Measurements from ENCODE around the gene U2SURP. TPM values are rescaled to one million over a fixed set of nuclear protein-coding genes. Genes with fewer than 3 reads are reported as not detected.
A peak's percentile ranks its signal among the peaks of the same experiment; 100 is the strongest.

The U2SURP gene
- total RNA-seq, 1 donor from 2014 or later = 152 TPM

GRCh38 chr3:143054011-143054410 lies 52.6 kb downstream of the U2SURP start:
- Mint-ChIP-seq H3K9me3 (no peaks in the 10 kb centered on the region), H3K4me1 (no peaks in the 10 kb centered on the region), H3K27me3 (ENCODE audit: low read depth) (no peaks in the 10 kb centered on the region), H3K36me3 (ENCODE audit: low read depth) (peaks cover 11% of the 10 kb centered on the region), H3K27ac (ENCODE audit: unreplicated experiment) (no peak overlapping the region), H3K4me3 (no peak overlapping the region)
- no peak for DNase-seq (ENCODE audit: low read depth, low spot score)
- TF ChIP-seq CTCF (conservative IDR thresholded peaks at IDR 0.05) = no peak

GRCh38 chr3:143056372-143056771 lies 55.0 kb downstream of the U2SURP start:
- DNase-seq (ENCODE audit: low read depth, low spot score) = no peak
- no peak overlapping the region for H3K4me3 Mint-ChIP-seq
- TF ChIP-seq CTCF (conservative IDR thresholded peaks at IDR 0.05) = no peak
- no peak overlapping the region for H3K27ac Mint-ChIP-seq (ENCODE audit: unreplicated experiment)
- H3K27me3 Mint-ChIP-seq (ENCODE audit: low read depth) = no peaks in the 10 kb centered on the region
- no peaks in the 10 kb centered on the region for H3K9me3 Mint-ChIP-seq
- peaks cover 8% of the 10 kb centered on the region for H3K36me3 Mint-ChIP-seq (ENCODE audit: low read depth)
- no peaks in the 10 kb centered on the region for H3K4me1 Mint-ChIP-seq

- TF ChIP-seq CTCF (conservative IDR thresholded peaks at IDR 0.05) = no peak
- H3K27ac Mint-ChIP-seq (ENCODE audit: unreplicated experiment) = no peak overlapping the region
- no peak overlapping the region for H3K4me3 Mint-ChIP-seq
- H3K4me1 Mint-ChIP-seq = no peaks in the 10 kb centered on the region
- no peak for DNase-seq (ENCODE audit: low read depth, low spot score)
- H3K9me3 Mint-ChIP-seq = no peaks in the 10 kb centered on the region
- H3K27me3 Mint-ChIP-seq (ENCODE audit: low read depth) = no peaks in the 10 kb centered on the region
- H3K36me3 Mint-ChIP-seq (ENCODE audit: low read depth) = peaks cover 5% of the 10 kb centered on the region
These were observed 59.5 kb downstream of the U2SURP start for GRCh38 chr3:143060906-143061305.

GRCh38 chr3:143063018-143063417 lies 61.6 kb downstream of the U2SURP start:
- Mint-ChIP-seq H3K9me3 (no peaks in the 10 kb centered on the region), H3K4me3 (no peak overlapping the region), H3K27ac (ENCODE audit: unreplicated experiment) (peak overlapping the region; percentile 14), H3K27me3 (ENCODE audit: low read depth) (no peaks in the 10 kb centered on the region), H3K4me1 (no peaks in the 10 kb centered on the region), H3K36me3 (ENCODE audit: low read depth) (peaks cover 2% of the 10 kb centered on the region)
- no peak for DNase-seq (ENCODE audit: low read depth, low spot score)
- no peak for TF ChIP-seq CTCF (conservative IDR thresholded peaks at IDR 0.05)

- DNase-seq (ENCODE audit: low read depth, low spot score) = no peak
- no peak for TF ChIP-seq CTCF (conservative IDR thresholded peaks at IDR 0.05)
- no peaks in the 10 kb centered on the region for H3K27me3 Mint-ChIP-seq (ENCODE audit: low read depth)
- H3K9me3 Mint-ChIP-seq = no peaks in the 10 kb centered on the region
- no peaks in the 10 kb centered on the region for H3K4me1 Mint-ChIP-seq
- no peak overlapping the region for H3K4me3 Mint-ChIP-seq
- H3K36me3 Mint-ChIP-seq (ENCODE audit: low read depth) = peaks cover 2% of the 10 kb centered on the region
- H3K27ac Mint-ChIP-seq (ENCODE audit: unreplicated experiment) = no peak overlapping the region
These were observed 63.4 kb downstream of the U2SURP start for GRCh38 chr3:143064777-143065176.

- no peak overlapping the region for H3K27ac Mint-ChIP-seq (ENCODE audit: unreplicated experiment)
- H3K9me3 Mint-ChIP-seq = no peaks in the 10 kb centered on the region
- TF ChIP-seq CTCF (conservative IDR thresholded peaks at IDR 0.05) = no peak
- no peak overlapping the region for H3K4me3 Mint-ChIP-seq
- H3K36me3 Mint-ChIP-seq (ENCODE audit: low read depth) = peaks cover 2% of the 10 kb centered on the region
- no peaks in the 10 kb centered on the region for H3K4me1 Mint-ChIP-seq
- no peak for DNase-seq (ENCODE audit: low read depth, low spot score)
- no peaks in the 10 kb centered on the region for H3K27me3 Mint-ChIP-seq (ENCODE audit: low read depth)
These were observed 64.0 kb downstream of the U2SURP start for GRCh38 chr3:143065364-143065763.

Data from neural crest cell (in vitro differentiated cells).